ENCODE results near the gene WIPF2.

The WIPF2 gene

GRCh38 chr17:40175928-40176753 is 43.0 kb upstream of the WIPF2 start:
- Histone ChIP-seq H3K36me3 (ENCODE audit: control insufficient read depth in 4 of 4, insufficient read depth in 4 of 4, low read length in 3 of 4) (peaks cover 13 to 30% (median 19%) of the 10 kb centered on the region in 4 experiments), H3K27ac (ENCODE audit: insufficient read depth in 1 of 2, low read depth in 1 of 2, low read length in 2 of 2, poor library complexity in 1 of 2, severe bottlenecking in 2 of 2) (no peak overlapping the region), H3K4me3 (ENCODE audit: control insufficient read depth in 1 of 7, extremely low read depth in 1 of 7, insufficient read depth in 4 of 7, low read depth in 2 of 7, low read length in 6 of 7) (no peak overlapping the region), H3K9me3 (ENCODE audit: control extremely low read depth in 1 of 5, control insufficient read depth in 4 of 5, insufficient read depth in 2 of 5, low read depth in 1 of 5, low read length in 4 of 5) (no peaks in the 10 kb centered on the region), H3K27me3 (replicated peaks in 2 of 5; ENCODE audit: control insufficient read depth in 4 of 5, insufficient read depth in 5 of 5, low read length in 4 of 5) (peaks cover 0 to 8% (median 0%) of the 10 kb centered on the region in 5 experiments), H3K4me1 (ENCODE audit: control extremely low read depth in 1 of 4, control insufficient read depth in 4 of 4, insufficient read depth in 4 of 4, low read length in 3 of 4) (peaks cover 0 to 16% (median 11%) of the 10 kb centered on the region in 4 experiments)
- DNase-seq = no peak
- ChIA-PET CTCF (interaction anchor here (0.5 to 4.1 kb wide), 9 partner anchors 9 to 71 kb away, joined by 3 to 28 read pairs (median 3); partner anchors contain the start of gene CASC3), POLR2A (no interaction called here)
- WGBS (ENCODE audit: insufficient coverage) = 96% methylated on average over 6 of the region's 7 CpGs

- Histone ChIP-seq H3K36me3 (ENCODE audit: control insufficient read depth in 4 of 4, insufficient read depth in 4 of 4, low read length in 3 of 4) (peaks cover 7 to 24% (median 14%) of the 10 kb centered on the region in 4 experiments), H3K9me3 (ENCODE audit: control extremely low read depth in 1 of 5, control insufficient read depth in 4 of 5, insufficient read depth in 2 of 5, low read depth in 1 of 5, low read length in 4 of 5) (no peaks in the 10 kb centered on the region), H3K27ac (ENCODE audit: insufficient read depth in 1 of 2, low read depth in 1 of 2, low read length in 2 of 2, poor library complexity in 1 of 2, severe bottlenecking in 2 of 2) (no peak overlapping the region), H3K4me1 (ENCODE audit: control extremely low read depth in 1 of 4, control insufficient read depth in 4 of 4, insufficient read depth in 4 of 4, low read length in 3 of 4) (peaks cover 0 to 16% (median 11%) of the 10 kb centered on the region in 4 experiments), H3K4me3 (ENCODE audit: control insufficient read depth in 1 of 7, extremely low read depth in 1 of 7, insufficient read depth in 4 of 7, low read depth in 2 of 7, low read length in 6 of 7) (peak overlapping the region in 1 of 7 experiments; percentile 1), H3K27me3 (replicated peaks in 2 of 5; ENCODE audit: control insufficient read depth in 4 of 5, insufficient read depth in 5 of 5, low read length in 4 of 5) (peaks cover 0 to 8% (median 0%) of the 10 kb centered on the region in 5 experiments)
- POLR2A ChIA-PET = no interaction called here
- no peak for DNase-seq
- 80% methylated on average over 1 of the region's 2 CpGs for WGBS (ENCODE audit: insufficient coverage)
- CTCF ChIA-PET = interaction anchor here (0.6 to 1.3 kb wide), 5 partner anchors 8 to 49 kb away, joined by 3 to 4 read pairs (median 3); no protein-coding TSS in a partner anchor
Observed at GRCh38 chr17:40176754-40177110, 42.4 kb upstream of the WIPF2 start.

GRCh38 chr17:40177275-40177874 is 41.7 kb upstream of the WIPF2 start, which contains the start of gene RAPGEFL1:
RAPGEFL1 (plus strand) TSS chr17:40177470; CDS start chr17:40177862, 392 bp downstream.
- ChIA-PET POLR2A (interaction anchor here (0.7 kb wide), 1 partner anchor 13 kb away, joined by 3 read pairs; no protein-coding TSS in a partner anchor), CTCF (interaction anchor here (0.6 to 7.7 kb wide), 3 partner anchors 9 to 14 kb away, joined by 3 to 70 read pairs (median 3); no protein-coding TSS in a partner anchor)
- Histone ChIP-seq H3K27me3 (replicated peaks in 2 of 5; ENCODE audit: control insufficient read depth in 4 of 5, insufficient read depth in 5 of 5, low read length in 4 of 5) (peaks cover 0 to 8% (median 0%) of the 10 kb centered on the region in 5 experiments), H3K9me3 (ENCODE audit: control extremely low read depth in 1 of 5, control insufficient read depth in 4 of 5, insufficient read depth in 2 of 5, low read depth in 1 of 5, low read length in 4 of 5) (no peaks in the 10 kb centered on the region), H3K27ac (ENCODE audit: insufficient read depth in 1 of 2, low read depth in 1 of 2, low read length in 2 of 2, poor library complexity in 1 of 2, severe bottlenecking in 2 of 2) (no peak within 1 kb of the TSS), H3K4me1 (ENCODE audit: control extremely low read depth in 1 of 4, control insufficient read depth in 4 of 4, insufficient read depth in 4 of 4, low read length in 3 of 4) (peaks cover 0 to 16% (median 11%) of the 10 kb centered on the region in 4 experiments), H3K36me3 (ENCODE audit: control insufficient read depth in 4 of 4, insufficient read depth in 4 of 4, low read length in 3 of 4) (peaks cover 5 to 18% (median 9%) of the 10 kb centered on the region in 4 experiments), H3K4me3 (ENCODE audit: control insufficient read depth in 1 of 7, extremely low read depth in 1 of 7, insufficient read depth in 4 of 7, low read depth in 2 of 7, low read length in 6 of 7) (peak within 1 kb of the TSS; percentile 45 to 75 (median 52))
- DNase-seq = peak; percentile 76 to 88 (median 83)
- WGBS (ENCODE audit: insufficient coverage) = under 1% methylated on average over 36 of the region's 57 CpGs

- H3K36me3 ChIP-seq (ENCODE audit: control insufficient read depth in 4 of 4, insufficient read depth in 4 of 4, low read length in 3 of 4) = peaks cover 5 to 14% (median 9%) of the 10 kb centered on the region in 4 experiments
- peaks cover 0 to 16% (median 11%) of the 10 kb centered on the region in 4 experiments for H3K4me1 ChIP-seq (ENCODE audit: control extremely low read depth in 1 of 4, control insufficient read depth in 4 of 4, insufficient read depth in 4 of 4, low read length in 3 of 4)
- H3K9me3 ChIP-seq (ENCODE audit: control extremely low read depth in 1 of 5, control insufficient read depth in 4 of 5, insufficient read depth in 2 of 5, low read depth in 1 of 5, low read length in 4 of 5) = no peaks in the 10 kb centered on the region
- POLR2A ChIA-PET = interaction anchor here (0.7 to 1.2 kb wide), 3 partner anchors 12 to 30 kb away, joined by 3 to 4 read pairs (median 3); no protein-coding TSS in a partner anchor
- peaks cover 0 to 8% (median 0%) of the 10 kb centered on the region in 5 experiments for H3K27me3 ChIP-seq (replicated peaks in 2 of 5; ENCODE audit: control insufficient read depth in 4 of 5, insufficient read depth in 5 of 5, low read length in 4 of 5)
- H3K4me3 ChIP-seq (ENCODE audit: control insufficient read depth in 1 of 7, extremely low read depth in 1 of 7, insufficient read depth in 4 of 7, low read depth in 2 of 7, low read length in 6 of 7) = peak overlapping the region in 4 of 7 experiments; percentile 21 to 75 (median 48)
- CTCF ChIA-PET = interaction anchor here (0.6 to 7.7 kb wide), 5 partner anchors 10 to 500 kb away, joined by 3 to 70 read pairs (median 5); partner anchors contain the start of gene CASC3
- no peak overlapping the region for H3K27ac ChIP-seq (ENCODE audit: insufficient read depth in 1 of 2, low read depth in 1 of 2, low read length in 2 of 2, poor library complexity in 1 of 2, severe bottlenecking in 2 of 2)
- WGBS (ENCODE audit: insufficient coverage) = 16% methylated on average over 32 of the region's 46 CpGs
- peak in 2 of 3 donors; percentile 35 to 36 for DNase-seq
Observed at GRCh38 chr17:40178021-40178601, 41.0 kb upstream of the WIPF2 start.

GRCh38 chr17:40178660-40179059 is 40.4 kb upstream of the WIPF2 start:
- 100% methylated on average over 6 of the region's 7 CpGs for WGBS (ENCODE audit: insufficient coverage)

GRCh38 chr17:40179923-40180659 is 39.0 kb upstream of the WIPF2 start:
- peaks cover 0 to 16% (median 11%) of the 10 kb centered on the region in 4 experiments for H3K4me1 ChIP-seq (ENCODE audit: control extremely low read depth in 1 of 4, control insufficient read depth in 4 of 4, insufficient read depth in 4 of 4, low read length in 3 of 4)
- peaks cover 0 to 6% (median 5%) of the 10 kb centered on the region in 4 experiments for H3K36me3 ChIP-seq (ENCODE audit: control insufficient read depth in 4 of 4, insufficient read depth in 4 of 4, low read length in 3 of 4)
- no peak overlapping the region for H3K27ac ChIP-seq (ENCODE audit: insufficient read depth in 1 of 2, low read depth in 1 of 2, low read length in 2 of 2, poor library complexity in 1 of 2, severe bottlenecking in 2 of 2)
- WGBS (ENCODE audit: insufficient coverage) = 97% methylated on average over 4 of the region's 6 CpGs
- peaks cover 0 to 8% (median 0%) of the 10 kb centered on the region in 5 experiments for H3K27me3 ChIP-seq (replicated peaks in 2 of 5; ENCODE audit: control insufficient read depth in 4 of 5, insufficient read depth in 5 of 5, low read length in 4 of 5)
- POLR2A ChIA-PET = interaction anchor here (0.6 kb wide), 1 partner anchor 37 kb away, joined by 4 read pairs; no protein-coding TSS in a partner anchor
- no peak for DNase-seq
- CTCF ChIA-PET = interaction anchor here (1.4 to 7.7 kb wide), 3 partner anchors 12 to 39 kb away, joined by 3 to 70 read pairs (median 3); partner anchors contain the start of gene CASC3
- H3K9me3 ChIP-seq (ENCODE audit: control extremely low read depth in 1 of 5, control insufficient read depth in 4 of 5, insufficient read depth in 2 of 5, low read depth in 1 of 5, low read length in 4 of 5) = no peaks in the 10 kb centered on the region
- H3K4me3 ChIP-seq (ENCODE audit: control insufficient read depth in 1 of 7, extremely low read depth in 1 of 7, insufficient read depth in 4 of 7, low read depth in 2 of 7, low read length in 6 of 7) = no peak overlapping the region

More at GRCh38 chr17:40178660-40179059, 40.4 kb upstream of the WIPF2 start:
- DNase-seq = no peak
- H3K9me3 ChIP-seq (ENCODE audit: control extremely low read depth in 1 of 5, control insufficient read depth in 4 of 5, insufficient read depth in 2 of 5, low read depth in 1 of 5, low read length in 4 of 5) = no peaks in the 10 kb centered on the region
- no peak overlapping the region for H3K27ac ChIP-seq (ENCODE audit: insufficient read depth in 1 of 2, low read depth in 1 of 2, low read length in 2 of 2, poor library complexity in 1 of 2, severe bottlenecking in 2 of 2)
- H3K4me1 ChIP-seq (ENCODE audit: control extremely low read depth in 1 of 4, control insufficient read depth in 4 of 4, insufficient read depth in 4 of 4, low read length in 3 of 4) = peaks cover 0 to 16% (median 11%) of the 10 kb centered on the region in 4 experiments
- H3K36me3 ChIP-seq (ENCODE audit: control insufficient read depth in 4 of 4, insufficient read depth in 4 of 4, low read length in 3 of 4) = peaks cover 2 to 10% (median 6%) of the 10 kb centered on the region in 4 experiments
- POLR2A ChIA-PET = interaction anchor here (0.7 to 1.2 kb wide), 2 partner anchors 13 to 30 kb away, joined by 3 to 4 read pairs; no protein-coding TSS in a partner anchor
- H3K27me3 ChIP-seq (replicated peaks in 2 of 5; ENCODE audit: control insufficient read depth in 4 of 5, insufficient read depth in 5 of 5, low read length in 4 of 5) = peaks cover 0 to 8% (median 0%) of the 10 kb centered on the region in 5 experiments
- CTCF ChIA-PET = interaction anchor here (0.6 to 7.7 kb wide), 7 partner anchors 10 to 501 kb away, joined by 3 to 70 read pairs (median 3); partner anchors contain the start of gene CASC3
- peak overlapping the region in 1 of 7 experiments; percentile 75 for H3K4me3 ChIP-seq (ENCODE audit: control insufficient read depth in 1 of 7, extremely low read depth in 1 of 7, insufficient read depth in 4 of 7, low read depth in 2 of 7, low read length in 6 of 7)

Data from common myeloid progenitor, CD34-positive (primary cell).